ENCODE data around the gene TAS2R60.

TAS2R60 gene, protein sequence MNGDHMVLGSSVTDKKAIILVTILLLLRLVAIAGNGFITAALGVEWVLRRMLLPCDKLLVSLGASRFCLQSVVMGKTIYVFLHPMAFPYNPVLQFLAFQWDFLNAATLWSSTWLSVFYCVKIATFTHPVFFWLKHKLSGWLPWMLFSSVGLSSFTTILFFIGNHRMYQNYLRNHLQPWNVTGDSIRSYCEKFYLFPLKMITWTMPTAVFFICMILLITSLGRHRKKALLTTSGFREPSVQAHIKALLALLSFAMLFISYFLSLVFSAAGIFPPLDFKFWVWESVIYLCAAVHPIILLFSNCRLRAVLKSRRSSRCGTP

DNA sequence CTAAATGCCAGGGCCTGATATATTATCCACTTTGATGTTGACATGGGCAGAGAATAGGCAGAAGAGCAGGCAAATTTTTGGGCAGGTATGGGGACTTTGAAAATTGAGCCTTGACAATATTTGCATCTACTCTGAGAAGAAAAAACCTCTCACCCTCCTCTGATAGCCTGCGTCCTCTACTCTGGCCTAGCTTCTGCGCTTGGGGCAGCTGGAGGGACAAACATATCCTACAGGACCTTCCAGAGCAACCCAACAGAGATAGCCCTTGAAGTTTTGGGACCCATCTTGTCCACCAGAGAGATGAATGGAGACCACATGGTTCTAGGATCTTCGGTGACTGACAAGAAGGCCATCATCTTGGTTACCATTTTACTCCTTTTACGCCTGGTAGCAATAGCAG, at the start of gene TAS2R60:
Gene TAS2R60 (plus strand): TSS at position 301 of the 400 bp plus-strand sequence. CDS start 0 bp downstream, at position 301.
- H3K4me3 ChIP-seq (ENCODE audit: low read depth, low read length), result no peak within 1 kb of the TSS

DNA sequence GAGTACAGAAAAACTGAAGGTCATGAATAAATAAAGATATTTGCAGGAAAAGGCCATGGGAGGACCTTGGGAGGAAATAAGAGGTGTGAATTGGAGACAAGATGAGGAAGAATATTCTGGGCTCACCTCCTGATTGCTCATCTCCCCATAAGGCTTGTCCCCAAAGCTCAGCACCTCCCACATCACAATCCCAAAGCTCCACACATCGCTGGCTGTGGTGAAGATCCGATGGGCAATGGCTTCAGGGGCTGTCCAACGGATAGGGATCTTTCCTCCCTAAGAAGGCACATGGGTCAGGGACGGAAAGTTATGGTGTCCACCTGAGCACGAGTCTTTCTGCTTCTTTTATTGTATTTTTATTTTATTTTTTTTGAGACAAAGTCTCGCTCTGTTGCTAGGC, 49.2 kb upstream of the TAS2R60 start:
- peaks cover 92% of the 10 kb centered on the region for H3K36me3 ChIP-seq (ENCODE audit: control insufficient read depth, insufficient read depth, low read length)
- no peaks in the 10 kb centered on the region for H3K27me3 ChIP-seq (ENCODE audit: control insufficient read depth, insufficient read depth, low read length)
- no peak overlapping the region for H3K9ac ChIP-seq (ENCODE audit: low read depth, low read length)
- H3K4me3 ChIP-seq (ENCODE audit: low read depth, low read length), result no peak overlapping the region
- H3K4me1 ChIP-seq (ENCODE audit: control insufficient read depth, insufficient read depth, low read length), result no peaks in the 10 kb centered on the region
- H3K9me3 ChIP-seq (ENCODE audit: control insufficient read depth, insufficient read depth, low read length), result no peaks in the 10 kb centered on the region

More for the DNA sequence above, at the start of gene TAS2R60:
- Histone ChIP-seq H3K36me3 (ENCODE audit: control insufficient read depth, insufficient read depth, low read length) (no peaks in the 10 kb centered on the region), H3K27me3 (ENCODE audit: control insufficient read depth, insufficient read depth, low read length) (no peaks in the 10 kb centered on the region), H3K4me1 (ENCODE audit: control insufficient read depth, insufficient read depth, low read length) (peaks cover 4% of the 10 kb centered on the region), H3K9ac (ENCODE audit: low read depth, low read length) (no peak within 1 kb of the TSS), H3K9me3 (ENCODE audit: control insufficient read depth, insufficient read depth, low read length) (no peaks in the 10 kb centered on the region)

DNA sequence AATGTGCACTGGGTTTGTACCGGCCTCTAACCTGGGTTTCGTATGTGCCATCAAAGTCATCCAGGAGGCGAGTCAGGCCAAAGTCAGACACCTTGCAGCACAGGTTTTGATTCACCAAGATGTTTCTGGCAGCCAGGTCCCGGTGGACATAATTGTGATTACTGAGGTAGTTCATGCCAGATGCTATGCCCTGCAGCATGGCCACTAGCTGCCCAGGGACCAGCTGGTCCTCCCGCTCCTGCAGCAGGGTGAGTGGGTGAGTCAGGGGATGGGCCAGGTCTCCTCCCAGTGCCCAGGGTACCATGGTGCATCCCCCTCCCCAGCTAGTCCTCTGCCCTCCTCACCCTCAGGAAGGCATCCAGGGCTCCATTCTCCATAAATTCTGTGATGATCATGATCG, 48.5 kb upstream of the TAS2R60 start:
- no peak overlapping the region for H3K4me3 ChIP-seq (ENCODE audit: low read depth, low read length)
- no peak overlapping the region for H3K9ac ChIP-seq (ENCODE audit: low read depth, low read length)
- no peaks in the 10 kb centered on the region for H3K4me1 ChIP-seq (ENCODE audit: control insufficient read depth, insufficient read depth, low read length)
- peaks cover 92% of the 10 kb centered on the region for H3K36me3 ChIP-seq (ENCODE audit: control insufficient read depth, insufficient read depth, low read length)
- no peaks in the 10 kb centered on the region for H3K27me3 ChIP-seq (ENCODE audit: control insufficient read depth, insufficient read depth, low read length)
- no peaks in the 10 kb centered on the region for H3K9me3 ChIP-seq (ENCODE audit: control insufficient read depth, insufficient read depth, low read length)

- H3K9ac ChIP-seq (ENCODE audit: low read depth, low read length), result no peak overlapping the region
- H3K4me1 ChIP-seq (ENCODE audit: control insufficient read depth, insufficient read depth, low read length), result no peaks in the 10 kb centered on the region
- H3K4me3 ChIP-seq (ENCODE audit: low read depth, low read length), result no peak overlapping the region
- no peaks in the 10 kb centered on the region for H3K9me3 ChIP-seq (ENCODE audit: control insufficient read depth, insufficient read depth, low read length)
- H3K36me3 ChIP-seq (ENCODE audit: control insufficient read depth, insufficient read depth, low read length), result peaks cover 91% of the 10 kb centered on the region
- H3K27me3 ChIP-seq (ENCODE audit: control insufficient read depth, insufficient read depth, low read length), result no peaks in the 10 kb centered on the region
These were observed 47.8 kb upstream of the TAS2R60 start for GRCh38 chr7:143395187-143396149.

GRCh38 chr7:143396182-143396581, 47.1 kb upstream of the TAS2R60 start:
- H3K27me3 ChIP-seq (ENCODE audit: control insufficient read depth, insufficient read depth, low read length), result no peaks in the 10 kb centered on the region
- H3K9me3 ChIP-seq (ENCODE audit: control insufficient read depth, insufficient read depth, low read length), result no peaks in the 10 kb centered on the region
- H3K4me1 ChIP-seq (ENCODE audit: control insufficient read depth, insufficient read depth, low read length), result no peaks in the 10 kb centered on the region
- no peak overlapping the region for H3K4me3 ChIP-seq (ENCODE audit: low read depth, low read length)
- no peak overlapping the region for H3K9ac ChIP-seq (ENCODE audit: low read depth, low read length)
- H3K36me3 ChIP-seq (ENCODE audit: control insufficient read depth, insufficient read depth, low read length), result peaks cover 91% of the 10 kb centered on the region

DNA sequence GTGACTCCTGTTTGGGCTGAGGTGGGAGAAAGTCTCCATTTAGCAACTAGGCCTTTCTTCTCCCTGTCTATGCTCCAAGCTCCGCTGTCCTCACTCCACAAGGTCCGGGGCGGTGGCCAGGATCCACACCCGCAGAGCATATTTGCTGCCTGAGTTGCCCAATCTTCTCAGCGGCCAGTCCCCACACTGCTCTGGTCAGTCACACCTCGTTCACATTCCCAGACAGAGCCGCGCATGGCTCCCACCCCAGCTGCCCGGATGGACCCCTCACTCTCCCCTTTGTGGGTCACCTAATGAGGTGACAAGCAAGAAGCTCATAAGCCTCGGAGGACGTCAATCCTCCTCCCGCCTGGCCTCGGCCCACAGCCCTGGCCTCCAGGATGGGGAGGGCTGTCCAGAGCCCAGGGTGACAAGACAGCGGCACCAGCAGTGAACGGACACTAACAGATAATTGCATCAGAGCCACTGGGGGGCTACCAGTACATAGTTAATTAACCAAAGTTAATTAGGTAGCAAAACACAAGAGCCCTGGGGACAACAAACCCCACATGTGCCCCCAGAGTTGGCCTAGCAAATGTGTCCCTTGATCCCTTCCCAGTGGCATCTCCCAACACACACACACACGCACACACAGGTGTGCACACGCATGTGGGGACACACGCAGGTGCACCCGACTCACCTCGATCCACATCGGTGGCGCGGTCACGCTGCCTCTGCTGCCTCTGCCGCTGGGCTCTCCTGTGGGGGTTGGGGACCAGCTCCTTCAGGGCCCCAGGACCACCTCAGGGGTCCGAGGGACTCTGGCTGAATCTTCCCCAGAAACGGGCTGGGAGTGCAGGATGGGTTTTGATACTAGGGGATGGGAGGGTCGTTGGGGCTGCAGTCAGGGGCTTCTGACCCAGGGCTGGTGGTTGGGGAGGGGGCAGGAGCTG, 46.4 kb upstream of the TAS2R60 start:
- Histone ChIP-seq H3K36me3 (ENCODE audit: control insufficient read depth, insufficient read depth, low read length) (peaks cover 87% of the 10 kb centered on the region), H3K9ac (ENCODE audit: low read depth, low read length) (no peak overlapping the region), H3K4me1 (ENCODE audit: control insufficient read depth, insufficient read depth, low read length) (no peaks in the 10 kb centered on the region), H3K27me3 (ENCODE audit: control insufficient read depth, insufficient read depth, low read length) (no peaks in the 10 kb centered on the region), H3K9me3 (ENCODE audit: control insufficient read depth, insufficient read depth, low read length) (no peaks in the 10 kb centered on the region), H3K4me3 (ENCODE audit: low read depth, low read length) (no peak overlapping the region)

DNA sequence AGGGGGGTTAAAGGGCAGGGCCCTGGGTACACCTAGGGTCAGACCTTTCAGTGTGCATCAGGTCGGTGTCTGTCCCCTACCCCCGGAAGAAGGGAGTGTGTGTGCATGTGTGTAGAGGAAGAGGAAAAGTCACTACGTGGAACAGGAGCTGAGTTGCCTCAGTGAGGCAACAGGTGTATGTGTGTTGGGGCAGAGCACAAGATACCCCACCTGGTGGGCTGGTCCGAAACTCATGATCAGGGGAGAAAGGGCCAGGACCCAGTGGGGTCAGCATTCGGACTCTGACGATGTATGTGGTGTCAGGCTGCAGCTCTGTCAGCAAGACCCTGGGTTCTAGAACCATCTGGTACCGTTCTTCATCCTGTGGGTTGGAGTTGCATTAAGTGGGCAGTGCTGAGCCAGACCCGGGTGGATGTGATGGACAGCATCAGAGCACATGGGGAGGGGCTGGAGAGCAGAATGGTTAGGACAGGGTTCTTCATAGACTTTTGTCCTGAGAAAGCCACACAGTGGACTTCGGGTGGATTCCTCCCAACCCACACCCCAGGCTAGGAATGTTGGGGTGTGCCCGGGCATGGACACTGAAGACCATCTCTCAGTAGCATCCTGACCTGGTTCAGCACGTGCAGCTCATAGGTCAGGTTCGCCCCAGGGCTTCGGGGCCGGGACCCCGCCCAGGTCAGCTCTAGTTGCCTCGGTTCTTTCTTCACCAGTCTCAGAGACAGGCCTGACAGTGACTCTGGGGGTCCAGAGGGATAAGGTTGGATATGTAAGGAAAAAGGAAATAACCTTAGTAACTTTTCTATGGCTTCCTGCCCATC, 45.3 kb upstream of the TAS2R60 start:
- no peak overlapping the region for H3K4me3 ChIP-seq (ENCODE audit: low read depth, low read length)
- H3K9ac ChIP-seq (ENCODE audit: low read depth, low read length), result no peak overlapping the region
- H3K36me3 ChIP-seq (ENCODE audit: control insufficient read depth, insufficient read depth, low read length), result peaks cover 80% of the 10 kb centered on the region
- no peaks in the 10 kb centered on the region for H3K9me3 ChIP-seq (ENCODE audit: control insufficient read depth, insufficient read depth, low read length)
- H3K27me3 ChIP-seq (ENCODE audit: control insufficient read depth, insufficient read depth, low read length), result no peaks in the 10 kb centered on the region
- no peaks in the 10 kb centered on the region for H3K4me1 ChIP-seq (ENCODE audit: control insufficient read depth, insufficient read depth, low read length)

GRCh38 chr7:143398616-143399015, 44.6 kb upstream of the TAS2R60 start:
- Histone ChIP-seq H3K4me1 (ENCODE audit: control insufficient read depth, insufficient read depth, low read length) (no peaks in the 10 kb centered on the region), H3K4me3 (ENCODE audit: low read depth, low read length) (no peak overlapping the region), H3K36me3 (ENCODE audit: control insufficient read depth, insufficient read depth, low read length) (peaks cover 74% of the 10 kb centered on the region), H3K9ac (ENCODE audit: low read depth, low read length) (no peak overlapping the region), H3K9me3 (ENCODE audit: control insufficient read depth, insufficient read depth, low read length) (no peaks in the 10 kb centered on the region), H3K27me3 (ENCODE audit: control insufficient read depth, insufficient read depth, low read length) (no peaks in the 10 kb centered on the region)

GRCh38 chr7:143399151-143399550, 44.1 kb upstream of the TAS2R60 start:
- peaks cover 68% of the 10 kb centered on the region for H3K36me3 ChIP-seq (ENCODE audit: control insufficient read depth, insufficient read depth, low read length)
- no peaks in the 10 kb centered on the region for H3K9me3 ChIP-seq (ENCODE audit: control insufficient read depth, insufficient read depth, low read length)
- H3K9ac ChIP-seq (ENCODE audit: low read depth, low read length), result no peak overlapping the region
- H3K4me3 ChIP-seq (ENCODE audit: low read depth, low read length), result no peak overlapping the region
- no peaks in the 10 kb centered on the region for H3K27me3 ChIP-seq (ENCODE audit: control insufficient read depth, insufficient read depth, low read length)
- H3K4me1 ChIP-seq (ENCODE audit: control insufficient read depth, insufficient read depth, low read length), result no peaks in the 10 kb centered on the region

- H3K9ac ChIP-seq (ENCODE audit: low read depth, low read length), result no peak overlapping the region
- H3K36me3 ChIP-seq (ENCODE audit: control insufficient read depth, insufficient read depth, low read length), result peaks cover 66% of the 10 kb centered on the region
- no peaks in the 10 kb centered on the region for H3K27me3 ChIP-seq (ENCODE audit: control insufficient read depth, insufficient read depth, low read length)
- H3K4me1 ChIP-seq (ENCODE audit: control insufficient read depth, insufficient read depth, low read length), result no peaks in the 10 kb centered on the region
- no peaks in the 10 kb centered on the region for H3K9me3 ChIP-seq (ENCODE audit: control insufficient read depth, insufficient read depth, low read length)
- H3K4me3 ChIP-seq (ENCODE audit: low read depth, low read length), result no peak overlapping the region
These were observed 43.6 kb upstream of the TAS2R60 start for GRCh38 chr7:143399642-143400041.

Data from iPS-15b (cell line).